CD14-positive monocyte (primary cell): ENCODE data around the gene KRT13. TPM values are rescaled to one million over a fixed set of nuclear protein-coding genes. Genes with fewer than 3 reads are reported as not detected.

Source experiments
- DNase-seq, 3 donors: peaks; one replicate each; pipeline ENCODE4 v3.0.0-alpha.2; 2011 to 2022
- H2AFZ ChIP-seq: 2 replicates; pipeline ENCODE4 v1.6.0; 2012; ENCODE audit warnings: mild to moderate bottlenecking, low read depth, low read length, inconsistent platforms; ENCODE audit not compliant: insufficient read depth, poor library complexity, severe bottlenecking
- H3K27ac ChIP-seq, 2 donors: 1 replicate in 1 of 2; 2 replicates in 1 of 2; pipeline ENCODE4 v1.5.1; 2012 to 2013; ENCODE audit warnings: low read length in 2 of 2, control low read depth in 1 of 2, inconsistent platforms in 1 of 2, low read depth in 1 of 2, mild to moderate bottlenecking in 1 of 2
- H3K27me3 ChIP-seq, 2 donors: one replicate each; pipeline versions ENCODE4 v1.6.0 to v1.6.1; 2011 to 2013; ENCODE audit warnings: low read length in 2 of 2; ENCODE audit not compliant: control insufficient read depth in 2 of 2, insufficient read depth in 2 of 2
- H3K36me3 ChIP-seq, 2 donors: replicated peaks in 1 of 2; 1 replicate in 1 of 2; 2 replicates in 1 of 2; pipeline versions ENCODE4 v1.5.1 to v1.6.1; 2012 to 2013; ENCODE audit warnings: low read length in 2 of 2, control low read depth in 1 of 2, inconsistent platforms in 1 of 2, mild to moderate bottlenecking in 1 of 2; ENCODE audit not compliant: insufficient read depth in 2 of 2, control insufficient read depth in 1 of 2
- H3K4me1 ChIP-seq, 2 donors: 1 replicate in 1 of 2; 2 replicates in 1 of 2; pipeline versions ENCODE4 v1.5.1 to v1.6.1; 2012 to 2013; ENCODE audit warnings: low read length in 2 of 2, control low read depth in 1 of 2, inconsistent platforms in 1 of 2, mild to moderate bottlenecking in 1 of 2, moderate library complexity in 1 of 2; ENCODE audit not compliant: insufficient read depth in 2 of 2, control insufficient read depth in 1 of 2
- H3K4me2 ChIP-seq: replicated peaks from 2 replicates; pipeline ENCODE3; 2012; ENCODE audit warnings: low read length, moderate library complexity, mild to moderate bottlenecking; ENCODE audit not compliant: poor library complexity, severe bottlenecking; ENCODE audit errors: extremely low read depth
- H3K4me3 ChIP-seq, 3 experiments: fragments of 200-600 bp in 1 of 3; sonication (generic) in 1 of 3; replicated peaks in 1 of 3; 1 replicate in 2 of 3; 2 replicates in 1 of 3; pipeline ENCODE4 v1.5.1; 2011 to 2013; ENCODE audit warnings: low read length in 3 of 3, mild to moderate bottlenecking in 3 of 3, control low read depth in 2 of 3, low read depth in 2 of 3, inconsistent platforms in 1 of 3, moderate library complexity in 1 of 3
- H3K79me2 ChIP-seq: 2 replicates; pipeline ENCODE4 v1.6.0; 2012; ENCODE audit warnings: mild to moderate bottlenecking, control low read depth, inconsistent platforms, low read length, moderate library complexity; ENCODE audit not compliant: insufficient read depth
- H3K9ac ChIP-seq: 2 replicates; pipeline ENCODE4 v1.6.0; 2017; ENCODE audit warnings: low read length, mild to moderate bottlenecking; ENCODE audit not compliant: insufficient read depth, poor library complexity, severe bottlenecking
- H3K9me3 ChIP-seq, 2 donors: replicated peaks in 1 of 2; 1 replicate in 1 of 2; 2 replicates in 1 of 2; pipeline versions ENCODE4 v1.5.1 to v1.6.1; 2012 to 2013; ENCODE audit warnings: low read length in 2 of 2, control low read depth in 1 of 2; ENCODE audit not compliant: control insufficient read depth in 1 of 2, insufficient read depth in 1 of 2
- H4K20me1 ChIP-seq: 2 replicates; pipeline ENCODE4 v1.6.0; 2012; ENCODE audit warnings: mild to moderate bottlenecking, low read length, control low read depth, moderate library complexity; ENCODE audit not compliant: insufficient read depth
- H3K27ac Mint-ChIP-seq, 7 donors: one replicate each; pipeline ENCODE4 v1.8.0; 2020; ENCODE audit warnings: mild to moderate bottlenecking in 7 of 7, mixed read lengths in 7 of 7, moderate library complexity in 6 of 7, inconsistent platforms in 2 of 7
- H3K27me3 Mint-ChIP-seq, 3 donors: one replicate each; pipeline ENCODE4 v1.8.0; 2021 to 2022; ENCODE audit warnings: low read depth in 3 of 3, mild to moderate bottlenecking in 3 of 3, mixed read lengths in 3 of 3, moderate library complexity in 3 of 3, inconsistent platforms in 1 of 3
- H3K36me3 Mint-ChIP-seq, 2 donors: one replicate each; pipeline ENCODE4 v1.8.0; 2020; ENCODE audit warnings: mixed read lengths in 2 of 2, inconsistent platforms in 1 of 2, mild to moderate bottlenecking in 1 of 2
- H3K4me1 Mint-ChIP-seq: one replicate; pipeline ENCODE4 v1.8.0; 2020; ENCODE audit warnings: mild to moderate bottlenecking, mixed read lengths
- H3K4me3 Mint-ChIP-seq, 2 donors: one replicate each; pipeline ENCODE4 v1.8.0; 2020; ENCODE audit warnings: mild to moderate bottlenecking in 2 of 2, mixed read lengths in 2 of 2, moderate library complexity in 1 of 2
- H3K9me3 Mint-ChIP-seq, 7 donors: one replicate each; pipeline ENCODE4 v1.8.0; 2020 to 2022; ENCODE audit warnings: mixed read lengths in 7 of 7, mild to moderate bottlenecking in 6 of 7, moderate library complexity in 6 of 7, inconsistent platforms in 2 of 7
- WGBS: methylation state at CpG from one replicate; pipeline ENCODE4 v1.1.5; 2013; ENCODE audit warnings: missing lambda C conversion rate; ENCODE audit not compliant: insufficient coverage; 5-methylcytosine and 5-hydroxymethylcytosine counted together
- intact Hi-C, 2 donors: fragments of 100-400 bp; cut with micrococcal nuclease; formaldehyde crosslinking; loops; one replicate each; pipeline versions ENCODE4 v1.15.0 to v1.15.1; 2023
- polyA plus RNA-seq, 3 donors: library from polyadenylated mRNA; depleted of rRNA in 1 of 3; unstranded in 2 of 3; stranded (reverse) in 1 of 3; fragments of 300-500 nt in 2 of 3; fragments of >200 nt in 1 of 3; fragmentation: Illumina TruSeq in 2 of 3; gene quantifications; 1 replicate in 2 of 3; 2 replicates in 1 of 3; pipeline ENCODE4 v1.2.3, GENCODE V29; 2012 to 2021
- TF ChIP-seq, protein P1 (sequence below): fragments of 200-600 bp; IDR thresholded peaks from one replicate; pipeline ENCODE4 v1.8.0; 2022; ENCODE audit warnings: antibody characterized with exemption, mild to moderate bottlenecking

KRT13 gene
- polyA plus RNA-seq, 3 donors, result not detected

GRCh38 chr17:41476866-41477815, 28.3 kb downstream of the KRT13 start:
- peaks cover 0 to 3% (median 2%) of the 10 kb centered on the region in 7 donors for H3K9me3 Mint-ChIP-seq
- no peaks in the 10 kb centered on the region for H3K79me2 ChIP-seq
- no peak overlapping the region for H3K4me3 ChIP-seq
- no peak overlapping the region for H3K4me2 ChIP-seq
- H3K27ac Mint-ChIP-seq, result peak overlapping the region in 1 of 7 donors; percentile 77
- H2AFZ ChIP-seq, result no peak overlapping the region
- H4K20me1 ChIP-seq, result no peaks in the 10 kb centered on the region
- no peak overlapping the region for H3K4me3 Mint-ChIP-seq
- H3K9me3 ChIP-seq, result no peaks in the 10 kb centered on the region
- no peak overlapping the region for H3K9ac ChIP-seq
- H3K27me3 Mint-ChIP-seq, result peaks cover 4 to 10% (median 4%) of the 10 kb centered on the region in 3 donors
- H3K27ac ChIP-seq, result no peak overlapping the region
- peaks cover 10% of the 10 kb centered on the region for H3K4me1 Mint-ChIP-seq
- WGBS, result 90% methylated on average over 21 of the region's 22 CpGs
- TF ChIP-seq, protein P1, sequence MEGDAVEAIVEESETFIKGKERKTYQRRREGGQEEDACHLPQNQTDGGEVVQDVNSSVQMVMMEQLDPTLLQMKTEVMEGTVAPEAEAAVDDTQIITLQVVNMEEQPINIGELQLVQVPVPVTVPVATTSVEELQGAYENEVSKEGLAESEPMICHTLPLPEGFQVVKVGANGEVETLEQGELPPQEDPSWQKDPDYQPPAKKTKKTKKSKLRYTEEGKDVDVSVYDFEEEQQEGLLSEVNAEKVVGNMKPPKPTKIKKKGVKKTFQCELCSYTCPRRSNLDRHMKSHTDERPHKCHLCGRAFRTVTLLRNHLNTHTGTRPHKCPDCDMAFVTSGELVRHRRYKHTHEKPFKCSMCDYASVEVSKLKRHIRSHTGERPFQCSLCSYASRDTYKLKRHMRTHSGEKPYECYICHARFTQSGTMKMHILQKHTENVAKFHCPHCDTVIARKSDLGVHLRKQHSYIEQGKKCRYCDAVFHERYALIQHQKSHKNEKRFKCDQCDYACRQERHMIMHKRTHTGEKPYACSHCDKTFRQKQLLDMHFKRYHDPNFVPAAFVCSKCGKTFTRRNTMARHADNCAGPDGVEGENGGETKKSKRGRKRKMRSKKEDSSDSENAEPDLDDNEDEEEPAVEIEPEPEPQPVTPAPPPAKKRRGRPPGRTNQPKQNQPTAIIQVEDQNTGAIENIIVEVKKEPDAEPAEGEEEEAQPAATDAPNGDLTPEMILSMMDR, result no peak
- H3K27me3 ChIP-seq, result no peaks in the 10 kb centered on the region
- intact Hi-C loops, result no loop called here
- DNase-seq, result no peak
- H3K36me3 Mint-ChIP-seq, result no peaks in the 10 kb centered on the region
- H3K4me1 ChIP-seq, result peaks cover 9 to 10% of the 10 kb centered on the region in 2 donors
- H3K36me3 ChIP-seq, result no peaks in the 10 kb centered on the region

- 95% methylated on average over 4 of the region's 4 CpGs for WGBS
- peaks cover 8 to 9% of the 10 kb centered on the region in 2 donors for H3K4me1 ChIP-seq
- Mint-ChIP-seq H3K27ac (no peak overlapping the region), H3K9me3 (peaks cover 0 to 12% (median 2%) of the 10 kb centered on the region in 7 donors), H3K4me3 (no peak overlapping the region), H3K4me1 (peaks cover 9% of the 10 kb centered on the region), H3K27me3 (peaks cover 4 to 10% (median 4%) of the 10 kb centered on the region in 3 donors), H3K36me3 (no peaks in the 10 kb centered on the region)
- TF ChIP-seq, protein P1, result no peak
- H3K27ac ChIP-seq, result no peak overlapping the region
- no peaks in the 10 kb centered on the region for H3K9me3 ChIP-seq
- no peaks in the 10 kb centered on the region for H3K36me3 ChIP-seq
- H4K20me1 ChIP-seq, result no peaks in the 10 kb centered on the region
- H3K27me3 ChIP-seq, result no peaks in the 10 kb centered on the region
- no peak overlapping the region for H3K4me3 ChIP-seq
- no peak overlapping the region for H3K4me2 ChIP-seq
- DNase-seq, result no peak
- no peak overlapping the region for H2AFZ ChIP-seq
- intact Hi-C loops, result no loop called here
- no peak overlapping the region for H3K9ac ChIP-seq
- no peaks in the 10 kb centered on the region for H3K79me2 ChIP-seq
Measured at GRCh38 chr17:41475421-41475820, 30.0 kb downstream of the KRT13 start.
